Hepatocyte (in vitro differentiated cells): ENCODE results near the gene MTA3.

Source experiments
- CTCF ChIP-seq: fragments of 200-600 bp; sonication (generic); IDR thresholded peaks from 2 replicates; pipeline ENCODE4 v1.5.1; 2016; ENCODE audit warnings: antibody characterized with exemption, mild to moderate bottlenecking; ENCODE audit not compliant: poor library complexity
- EZH2phosphoT487 ChIP-seq: fragments of 200-600 bp; sonication (generic); IDR thresholded peaks from one replicate; pipeline ENCODE4 v1.6.1; 2018; ENCODE audit warnings: antibody characterized with exemption, mild to moderate bottlenecking, low read depth, moderate library complexity; ENCODE audit not compliant: unreplicated experiment, severe bottlenecking

- TF ChIP-seq CTCF: no peak
- TF ChIP-seq EZH2phosphoT487: no peak
Measured at GRCh38 chr2:42550870-42551269, 17.6 kb upstream of the MTA3 start.
